ENCODE results near the gene AGER. TPM values are rescaled to one million over a fixed set of nuclear protein-coding genes. Genes with fewer than 3 reads are reported as not detected.
A peak's percentile ranks its signal among the peaks of the same experiment; 100 is the strongest.

The AGER gene
- total and polyA plus RNA-seq, 2 donors (not counting 1 experiment from before 2014, with no cell fraction given) = 29.9 to 38.8 TPM

GRCh38 chr6:32153564-32154513, 30.2 kb downstream of the AGER start, which contains the start of gene PPT2:
PPT2 (plus strand) TSS chr6:32154141; CDS start chr6:32154595, 454 bp downstream.
- no peaks in the 10 kb centered on the region for H3K79me2 ChIP-seq (ENCODE audit: control insufficient read depth, insufficient read depth, low read length)
- no peaks in the 10 kb centered on the region for H3K36me3 ChIP-seq (replicated peaks in 1 of 2; ENCODE audit: control extremely low read depth in 1 of 2, control insufficient read depth in 1 of 2, extremely low read depth in 1 of 2, insufficient read depth in 2 of 2, low read length in 1 of 2)
- intact Hi-C loops (cut with micrococcal nuclease) = loop anchor here (1.0 to 10.0 kb wide), 7 partner anchors 24 to 607 kb away; partner anchors contain the start of genes ATP6V1G2, FKBPL, NFKBIL1 and RNF5
- peaks cover 0 to 12% (median under 1%) of the 10 kb centered on the region in 3 donors for H3K9me3 ChIP-seq (ENCODE audit: control extremely low read depth in 1 of 3, control insufficient read depth in 2 of 3, insufficient read depth in 1 of 3, low read length in 2 of 3)
- peaks cover 35% of the 10 kb centered on the region for H3K27me3 Mint-ChIP-seq
- peak within 1 kb of the TSS; percentile 69 for H3K9ac ChIP-seq (ENCODE audit: low read length)
- ATAC-seq (ENCODE audit: low read depth) (peak; percentile 32), DNase-seq (peak; percentile 65)
- H3K9me3 Mint-ChIP-seq (ENCODE audit: insufficient read depth) = no peaks in the 10 kb centered on the region
- H3K4me1 ChIP-seq (ENCODE audit: control insufficient read depth in 2 of 2, insufficient read depth in 2 of 2, low read length in 2 of 2) = peaks cover 27 to 34% of the 10 kb centered on the region in 2 donors
- H4K20me1 ChIP-seq (ENCODE audit: control insufficient read depth, insufficient read depth, low read length, poor library complexity, severe bottlenecking) = no peaks in the 10 kb centered on the region
- H3K27me3 ChIP-seq (replicated peaks in 1 of 4; ENCODE audit: control extremely low read depth in 1 of 4, control insufficient read depth in 3 of 4, insufficient read depth in 4 of 4, low read length in 3 of 4) = peaks cover 0 to 54% (median 19%) of the 10 kb centered on the region in 4 experiments
- no peak within 1 kb of the TSS for H3K27ac ChIP-seq (ENCODE audit: low read length in 2 of 2)
- CTCF ChIA-PET = interaction anchor here (0.6 to 1.3 kb wide), 10 partner anchors 22 to 1194 kb away, joined by 3 to 11 read pairs (median 4); partner anchors contain the start of genes AGPAT1, FKBPL and GPSM3
- H3K27ac Mint-ChIP-seq = peak within 1 kb of the TSS; percentile 58
- H3K4me3 ChIP-seq (ENCODE audit: control extremely low read depth in 1 of 5, extremely low read depth in 1 of 5, insufficient read depth in 1 of 5, low read depth in 2 of 5, low read length in 4 of 5) = peak within 1 kb of the TSS; percentile 59 to 75 (median 68)
- peaks cover 48% of the 10 kb centered on the region for H3K4me1 Mint-ChIP-seq
- TF ChIP-seq EZH2 (IDR thresholded peaks at IDR 0.05; ENCODE audit: borderline replicate concordance, insufficient read depth, low read depth, low read length, poor library complexity, severe bottlenecking) = no peak
- TF ChIP-seq CTCF (IDR thresholded peaks at IDR 0.05) = no peak
- H3K4me3 Mint-ChIP-seq = peak within 1 kb of the TSS; percentile 99
- 2% methylated on average over 38 of the region's 52 CpGs for WGBS (ENCODE audit: insufficient coverage)
- peak within 1 kb of the TSS; percentile 81 for H2AFZ ChIP-seq (ENCODE audit: insufficient read depth, low read depth, low read length, poor library complexity, severe bottlenecking)
- peak within 1 kb of the TSS; percentile 89 for H3K4me2 ChIP-seq (replicated peaks; ENCODE audit: low read depth, low read length, poor library complexity, severe bottlenecking)
- POLR2A ChIA-PET = interaction anchor here (0.6 to 1.3 kb wide), 4 partner anchors 24 to 1536 kb away, joined by 3 to 6 read pairs (median 5); partner anchors contain the start of genes MRPS18B and PBX2
